GM18508 (cell line): ENCODE data around the gene NCDN.
"Not testable (repeated sequence)": the region's sequence is repeated elsewhere in the genome, so short reads cannot be mapped to it uniquely, and the experiment has no call there.

Experiments used
- ATAC-seq: cut with Tn5 transposase; IDR thresholded peaks from one replicate; pipeline ENCODE4 v1.9.1; 2021; ENCODE audit warnings: moderate number of reproducible peaks; ENCODE audit not compliant: insufficient read depth, unreplicated experiment

Gene NCDN

DNA sequence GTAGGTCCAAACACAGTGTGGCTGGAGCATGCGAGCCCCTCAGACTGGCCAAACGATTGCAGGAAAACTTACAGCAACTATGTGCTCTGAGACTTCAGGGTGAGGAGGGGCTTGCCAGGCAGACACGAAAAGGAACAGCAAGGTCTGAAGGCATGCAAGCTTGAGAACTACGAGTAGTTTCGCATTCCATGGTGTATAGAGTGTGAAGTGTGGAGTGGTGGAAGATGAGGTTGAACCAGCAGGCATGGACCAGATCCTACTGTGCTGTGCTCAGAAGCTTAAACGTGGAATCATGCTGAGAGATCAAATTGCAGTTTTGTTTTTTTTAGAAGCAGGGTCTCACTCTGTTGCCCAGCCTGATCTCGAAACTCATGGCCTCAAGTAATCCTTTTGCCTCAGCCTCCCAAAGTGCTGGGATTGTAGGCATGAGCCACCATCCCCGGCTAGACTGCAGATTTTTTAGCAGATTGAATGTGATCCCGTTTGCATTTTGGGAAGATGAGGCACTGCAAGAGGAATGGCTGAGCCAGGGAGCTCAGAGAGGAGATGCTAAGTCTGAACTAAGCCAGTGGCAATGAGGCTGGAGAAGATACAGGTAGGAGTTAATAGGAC, 10.5 kb downstream of the NCDN start:
- ATAC-seq: no peak

DNA sequence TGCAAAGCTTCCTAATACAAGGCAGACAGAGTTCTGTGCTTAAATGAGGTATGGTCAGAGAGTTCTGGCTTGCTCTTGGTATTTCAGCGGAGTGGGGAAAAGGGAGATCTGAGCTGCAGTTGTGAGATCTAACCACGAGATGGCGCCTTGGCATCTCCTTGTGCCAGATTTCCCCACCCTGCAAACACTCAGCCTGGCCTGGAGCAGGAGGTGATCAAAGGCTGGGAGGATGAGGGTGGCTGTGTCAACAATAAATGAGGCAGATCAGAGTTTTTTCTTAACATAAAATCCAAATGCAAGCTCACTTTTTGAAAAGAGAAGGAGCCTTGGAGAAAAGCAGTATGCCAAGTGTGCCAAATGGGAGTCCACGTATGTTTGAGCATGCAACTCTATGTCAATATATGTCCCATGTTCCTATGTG, 11.4 kb downstream of the NCDN start:
- no peak for ATAC-seq

DNA sequence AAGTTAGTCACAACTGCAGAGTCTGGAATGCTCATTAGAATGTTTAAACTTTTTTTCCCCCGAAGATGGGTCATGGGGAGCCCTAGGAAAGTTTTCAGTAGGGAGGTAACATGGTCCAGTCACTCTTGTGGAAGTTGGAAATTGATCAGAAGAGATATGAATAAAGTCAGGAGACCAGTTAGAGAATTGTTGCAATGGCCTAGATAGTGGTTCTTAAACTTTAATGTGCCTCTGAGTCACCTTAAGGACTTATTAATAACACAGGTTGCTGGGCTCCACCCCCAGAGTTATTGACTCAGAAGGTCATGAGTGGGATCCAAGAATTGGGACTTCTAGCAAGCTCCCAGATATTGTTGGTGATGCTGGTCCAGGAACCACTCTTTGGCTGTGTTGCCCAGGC, 12.3 kb downstream of the NCDN start:
- no peak for ATAC-seq

DNA sequence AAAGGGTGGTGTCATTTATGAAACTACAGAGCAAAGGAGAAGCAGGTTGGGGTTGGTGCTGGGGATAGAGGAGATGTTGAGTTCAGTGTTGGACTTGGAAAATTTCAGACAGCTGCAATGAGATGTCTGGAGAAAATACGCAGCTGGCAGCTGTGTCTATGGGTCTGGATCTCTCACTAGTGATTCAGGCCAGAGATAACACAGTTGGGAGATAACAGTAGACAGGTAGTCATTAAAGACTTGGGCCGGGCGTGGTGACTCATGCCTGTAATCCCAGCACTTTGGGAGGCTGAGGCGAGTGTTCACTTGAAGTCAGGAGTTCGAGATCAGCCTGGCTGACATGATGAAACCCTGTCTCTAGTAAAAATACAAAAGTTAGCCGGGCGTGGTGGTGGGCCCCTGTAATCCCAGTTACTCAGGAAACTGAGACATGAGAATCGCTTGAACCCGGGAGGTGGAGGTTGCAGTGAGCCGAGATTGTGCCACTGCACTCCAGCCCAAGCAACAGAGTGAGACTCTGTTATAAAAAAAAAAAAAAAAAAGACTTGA, 13.1 kb downstream of the NCDN start:
- ATAC-seq: no peak

DNA sequence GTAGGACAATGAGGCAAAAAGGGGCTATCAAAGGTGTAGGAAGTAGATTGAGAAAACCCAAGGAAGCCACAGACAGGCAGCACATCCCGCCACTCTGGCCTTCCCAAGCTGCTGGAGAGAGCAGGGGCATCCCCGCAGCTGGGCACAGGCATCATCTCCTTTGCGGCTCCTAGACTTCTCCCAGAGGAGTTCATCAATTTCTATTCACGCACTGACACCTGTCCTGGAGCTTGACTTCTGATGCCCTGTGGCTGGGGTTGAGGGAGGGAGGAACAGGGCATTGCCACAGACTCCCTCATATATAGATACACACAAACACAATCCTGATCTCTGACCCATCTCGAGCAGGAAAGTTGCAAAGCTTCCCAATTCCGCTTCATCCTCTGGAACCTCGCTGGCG, 13.7 kb downstream of the NCDN start:
- ATAC-seq: no peak

DNA sequence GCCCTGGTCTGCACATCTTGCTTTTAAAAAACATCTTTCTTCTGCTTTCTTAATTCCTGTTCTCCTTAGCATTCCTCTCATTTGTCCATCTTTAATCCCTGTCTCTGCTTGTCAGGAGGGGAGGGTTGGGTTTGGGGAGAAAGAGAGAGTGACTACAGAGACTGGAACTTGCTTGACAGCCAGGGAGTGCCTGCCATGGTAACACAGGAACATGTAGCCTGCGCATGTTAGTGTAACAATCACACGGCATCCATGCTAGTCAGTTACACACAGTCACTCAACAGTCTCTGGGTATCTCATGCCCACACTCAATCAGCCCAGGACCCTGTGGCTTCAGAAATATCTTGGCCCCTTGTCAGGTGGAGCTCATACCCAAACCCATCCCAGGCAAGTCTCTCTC, 14.7 kb downstream of the NCDN start:
- no peak for ATAC-seq

DNA sequence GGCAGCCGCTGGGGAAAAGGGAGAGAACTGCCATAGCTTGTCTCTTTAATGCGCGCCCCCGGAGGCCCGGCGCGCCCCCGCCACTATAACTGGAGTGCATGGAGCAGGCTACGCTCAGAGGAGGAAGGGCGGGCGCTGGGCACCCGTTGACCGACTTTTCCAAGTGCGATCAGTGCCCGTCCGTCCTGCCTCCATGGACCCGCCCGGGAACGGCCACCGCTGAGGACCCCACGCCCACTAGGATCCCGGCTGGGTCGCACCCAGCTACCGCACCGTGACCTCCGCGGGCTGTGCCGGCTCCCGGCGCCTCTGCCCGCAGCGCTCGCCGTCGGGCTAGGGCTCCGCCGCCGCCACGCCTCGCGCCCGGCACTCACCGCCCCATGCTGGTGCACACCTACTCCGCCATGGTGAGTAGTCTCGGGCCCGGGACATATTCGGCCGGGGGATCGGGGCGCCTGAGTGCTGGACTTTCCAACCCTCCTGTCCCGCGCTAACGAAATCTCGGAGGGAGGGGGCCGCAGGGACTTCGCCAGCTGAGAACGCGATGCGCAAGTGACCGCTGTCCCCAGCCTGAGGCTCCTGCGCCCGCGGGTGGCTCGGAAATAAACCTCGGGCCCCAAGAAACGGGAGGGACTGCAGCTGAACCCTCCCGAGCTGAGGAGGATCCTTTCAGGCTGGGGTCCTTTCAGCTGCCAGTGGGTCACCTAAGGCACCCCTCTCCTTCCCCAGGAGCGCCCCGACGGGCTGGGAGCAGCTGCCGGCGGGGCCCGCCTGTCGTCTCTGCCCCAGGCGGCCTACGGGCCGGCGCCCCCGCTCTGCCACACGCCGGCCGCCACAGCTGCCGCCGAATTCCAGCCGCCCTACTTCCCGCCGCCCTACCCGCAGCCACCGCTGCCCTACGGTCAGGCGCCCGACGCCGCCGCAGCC, 15.9 kb downstream of the NCDN start, which contains the start of gene TFAP2E:
TSS of gene TFAP2E (plus strand) at position 117 of the 927 bp plus-strand sequence. CDS start at position 381, 264 bp downstream.
- no peak for ATAC-seq

DNA sequence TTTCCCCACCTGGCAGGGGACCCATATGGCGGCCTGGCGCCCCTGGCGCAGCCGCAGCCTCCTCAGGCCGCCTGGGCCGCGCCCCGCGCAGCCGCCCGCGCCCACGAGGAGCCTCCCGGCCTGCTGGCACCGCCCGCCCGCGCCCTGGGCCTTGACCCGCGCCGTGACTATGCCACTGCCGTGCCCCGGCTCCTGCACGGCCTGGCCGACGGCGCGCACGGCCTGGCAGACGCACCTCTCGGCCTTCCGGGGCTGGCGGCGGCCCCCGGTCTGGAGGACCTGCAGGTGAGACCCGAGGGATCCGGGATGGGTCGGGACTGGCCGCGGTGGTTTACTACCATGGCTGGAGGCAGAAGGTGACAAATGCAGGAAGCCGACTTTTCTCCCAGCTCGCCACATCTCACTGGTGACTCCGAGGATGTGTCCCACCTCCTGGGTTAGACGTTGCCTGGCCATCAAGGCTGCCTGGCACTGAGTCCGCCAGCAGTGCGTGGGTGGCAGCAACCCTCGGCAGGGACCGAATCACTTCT, 16.6 kb downstream of the NCDN start:
- ATAC-seq: no peak

DNA sequence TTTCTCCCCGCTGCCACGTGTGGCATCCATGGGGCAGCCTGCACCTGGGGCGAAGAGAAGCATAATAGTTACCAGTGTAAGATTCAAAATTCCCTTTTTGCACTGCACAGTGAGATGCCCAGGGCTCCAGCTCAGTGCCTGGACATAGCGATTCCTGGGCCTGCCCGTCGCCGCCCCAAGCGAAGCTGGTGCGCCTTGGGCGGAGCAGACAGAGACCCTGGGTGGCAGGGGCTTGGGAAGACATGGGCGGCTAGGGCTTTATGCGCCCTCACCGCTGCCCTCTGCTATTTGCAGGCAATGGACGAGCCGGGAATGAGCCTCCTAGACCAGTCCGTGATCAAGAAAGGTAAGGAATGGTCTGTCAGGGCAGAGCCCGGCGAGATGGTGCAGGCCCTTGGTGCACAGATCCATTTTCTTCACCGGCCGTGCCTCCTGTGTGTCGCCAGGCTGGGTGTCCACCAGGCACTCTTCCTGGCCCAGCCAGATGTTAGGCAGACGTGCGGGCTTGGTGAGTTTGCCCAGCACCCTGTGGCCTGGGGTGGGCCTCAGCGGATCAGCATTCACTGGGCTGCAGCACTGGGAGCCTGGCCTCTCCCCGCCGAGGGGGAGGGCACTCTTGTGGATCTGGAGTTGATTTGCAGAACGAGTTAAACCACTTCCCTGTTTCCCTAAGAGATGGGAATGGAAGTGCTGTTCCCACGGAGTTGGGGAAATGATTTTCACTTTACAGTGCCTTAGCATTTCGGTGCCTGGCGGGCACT, 17.2 kb downstream of the NCDN start:
- no peak for ATAC-seq

DNA sequence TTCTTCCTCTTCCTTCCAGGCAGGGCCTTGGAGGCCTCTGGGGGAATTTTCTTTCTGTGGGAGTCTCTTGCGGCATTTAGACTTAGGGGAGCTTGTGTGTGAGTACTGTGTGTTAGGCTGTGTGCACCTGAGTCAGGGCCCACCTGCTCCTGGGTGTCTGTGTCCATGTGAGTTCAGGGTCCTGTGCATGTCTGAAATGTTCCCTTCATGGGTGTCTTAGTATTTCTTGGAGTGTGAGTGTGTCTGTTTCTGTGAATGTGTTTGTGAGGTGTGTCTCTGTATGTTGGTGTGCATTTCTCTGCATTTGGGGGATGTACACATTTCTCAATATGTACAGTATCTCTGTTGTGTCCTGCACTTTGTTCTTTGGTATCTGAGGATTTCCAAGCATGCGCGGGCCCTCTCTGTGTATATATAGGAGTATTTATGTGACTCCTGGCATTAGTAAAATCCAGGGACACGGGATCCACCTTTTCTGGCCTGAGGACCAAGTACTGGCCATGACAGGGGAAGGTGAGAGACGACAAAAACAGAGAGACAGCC, 17.9 kb downstream of the NCDN start:
- ATAC-seq: no peak

DNA sequence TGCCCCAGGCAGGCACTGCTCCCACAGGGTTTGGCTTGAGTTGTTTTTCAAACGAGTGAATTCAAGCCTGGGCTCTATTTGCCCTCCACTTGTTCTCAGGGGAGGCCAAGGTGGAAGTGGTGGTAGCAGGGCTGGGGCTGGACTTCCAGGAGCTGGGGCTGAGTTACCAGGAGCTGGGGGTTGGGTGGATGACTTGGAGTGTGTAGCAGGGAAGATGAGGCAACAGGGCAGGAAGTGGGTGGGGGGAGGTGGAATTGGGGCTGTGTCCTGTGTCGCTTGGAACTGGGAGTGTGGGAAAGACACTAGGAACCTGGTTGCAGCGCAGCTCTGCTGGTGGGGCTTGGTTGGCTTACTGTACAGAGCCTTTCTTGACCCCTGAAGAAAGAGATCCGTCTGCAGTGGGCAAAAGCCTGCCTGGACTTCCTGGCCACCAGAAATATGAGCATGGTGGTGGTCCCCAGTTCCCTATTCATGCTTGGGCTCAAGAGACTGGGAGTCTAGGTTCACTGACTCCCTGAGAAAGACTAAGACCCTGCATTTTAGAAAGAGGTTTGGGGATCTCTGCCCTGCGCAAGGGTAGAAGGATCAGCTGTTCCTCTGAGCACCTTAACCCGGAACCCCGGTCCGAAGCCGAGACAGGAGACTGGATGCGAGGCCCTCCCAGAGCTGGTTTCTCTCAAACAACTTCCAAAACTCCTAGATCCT, 18.6 kb downstream of the NCDN start:
- no peak for ATAC-seq

DNA sequence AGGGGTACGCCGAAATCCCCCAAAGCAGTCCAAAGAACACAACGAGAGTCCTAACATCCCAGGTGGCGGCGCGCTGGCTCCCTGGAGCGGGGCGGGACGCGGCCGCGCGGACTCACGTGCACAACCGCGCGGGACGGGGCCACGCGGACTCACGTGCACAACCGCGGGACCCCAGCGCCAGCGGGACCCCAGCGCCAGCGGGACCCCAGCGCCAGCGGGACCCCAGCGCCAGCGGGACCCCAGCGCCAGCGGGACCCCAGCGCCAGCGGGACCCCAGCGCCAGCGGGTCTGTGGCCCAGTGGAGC, 19.1 kb downstream of the NCDN start:
- not testable (repeated sequence) for ATAC-seq

DNA sequence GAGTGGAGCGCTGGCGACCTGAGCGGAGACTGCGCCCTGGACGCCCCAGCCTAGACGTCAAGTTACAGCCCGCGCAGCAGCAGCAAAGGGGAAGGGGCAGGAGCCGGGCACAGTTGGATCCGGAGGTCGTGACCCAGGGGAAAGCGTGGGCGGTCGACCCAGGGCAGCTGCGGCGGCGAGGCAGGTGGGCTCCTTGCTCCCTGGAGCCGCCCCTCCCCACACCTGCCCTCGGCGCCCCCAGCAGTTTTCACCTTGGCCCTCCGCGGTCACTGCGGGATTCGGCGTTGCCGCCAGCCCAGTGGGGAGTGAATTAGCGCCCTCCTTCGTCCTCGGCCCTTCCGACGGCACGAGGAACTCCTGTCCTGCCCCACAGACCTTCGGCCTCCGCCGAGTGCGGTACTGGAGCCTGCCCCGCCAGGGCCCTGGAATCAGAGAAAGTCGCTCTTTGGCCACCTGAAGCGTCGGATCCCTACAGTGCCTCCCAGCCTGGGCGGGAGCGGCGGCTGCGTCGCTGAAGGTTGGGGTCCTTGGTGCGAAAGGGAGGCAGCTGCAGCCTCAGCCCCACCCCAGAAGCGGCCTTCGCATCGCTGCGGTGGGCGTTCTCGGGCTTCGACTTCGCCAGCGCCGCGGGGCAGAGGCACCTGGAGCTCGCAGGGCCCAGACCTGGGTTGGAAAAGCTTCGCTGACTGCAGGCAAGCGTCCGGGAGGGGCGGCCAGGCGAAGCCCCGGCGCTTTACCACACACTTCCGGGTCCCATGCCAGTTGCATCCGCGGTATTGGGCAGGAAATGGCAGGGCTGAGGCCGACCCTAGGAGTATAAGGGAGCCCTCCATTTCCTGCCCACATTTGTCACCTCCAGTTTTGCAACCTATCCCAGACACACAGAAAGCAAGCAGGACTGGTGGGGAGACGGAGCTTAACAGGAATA, 19.7 kb downstream of the NCDN start:
- ATAC-seq: no peak

DNA sequence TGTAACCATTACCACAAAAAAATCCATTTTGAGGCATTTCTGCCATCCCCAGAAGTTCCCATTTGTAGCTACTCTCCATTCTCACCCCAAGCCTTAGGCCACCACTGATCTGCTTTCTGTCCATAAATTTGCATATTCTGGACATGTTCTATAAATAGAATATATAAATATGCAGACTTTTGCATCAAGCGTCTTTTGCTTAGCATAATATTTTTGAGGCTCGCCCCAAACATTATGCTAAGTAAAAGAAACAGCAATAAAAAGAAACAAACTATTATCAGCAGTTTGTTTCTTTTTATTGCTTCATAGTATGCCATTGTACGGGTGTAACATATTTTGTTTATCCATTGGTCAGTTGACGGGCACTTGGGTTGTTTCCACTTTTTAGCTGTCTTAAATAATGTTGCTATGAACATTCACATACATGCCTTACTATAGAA, 23.4 kb downstream of the NCDN start:
- ATAC-seq: no peak

DNA sequence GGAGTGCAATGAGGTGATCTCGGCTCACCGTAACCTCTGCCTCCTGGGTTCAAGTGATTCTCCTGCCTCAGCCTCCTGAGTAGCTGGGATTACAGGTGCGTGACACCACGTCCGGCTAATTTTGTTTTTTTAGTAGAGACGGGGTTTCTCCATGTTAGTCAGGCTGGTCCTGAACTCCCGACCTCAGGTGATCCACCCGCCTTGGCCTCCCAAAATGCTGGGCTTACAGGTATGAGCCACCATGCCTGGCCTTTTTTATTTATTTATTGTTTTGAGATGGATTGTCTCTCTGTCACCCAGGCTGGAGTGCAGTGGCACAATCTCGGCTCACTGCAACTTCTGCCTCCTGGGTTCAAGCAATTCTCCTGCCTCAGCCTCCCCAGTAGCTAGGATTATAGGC, 24.0 kb downstream of the NCDN start:
- not testable (repeated sequence) for ATAC-seq

DNA sequence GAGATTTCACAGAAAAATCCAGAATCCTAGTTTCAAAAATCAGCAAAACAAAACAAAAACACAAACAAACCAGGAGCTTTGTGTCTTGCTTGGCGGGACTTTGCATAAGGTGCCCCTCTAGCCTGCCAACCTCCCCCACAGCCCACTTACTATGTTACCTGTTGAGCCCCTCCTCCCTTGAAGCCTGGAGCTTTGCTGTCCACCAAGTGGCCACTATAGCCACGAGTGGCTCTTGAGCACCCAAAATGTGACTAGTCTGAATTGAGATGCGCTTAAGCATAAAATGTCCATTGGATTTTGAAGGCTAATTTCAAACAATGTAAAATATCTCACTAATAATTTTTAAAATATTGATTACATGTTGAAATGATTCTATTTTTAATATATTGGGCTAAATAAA, 27.7 kb downstream of the NCDN start:
- ATAC-seq: no peak

DNA sequence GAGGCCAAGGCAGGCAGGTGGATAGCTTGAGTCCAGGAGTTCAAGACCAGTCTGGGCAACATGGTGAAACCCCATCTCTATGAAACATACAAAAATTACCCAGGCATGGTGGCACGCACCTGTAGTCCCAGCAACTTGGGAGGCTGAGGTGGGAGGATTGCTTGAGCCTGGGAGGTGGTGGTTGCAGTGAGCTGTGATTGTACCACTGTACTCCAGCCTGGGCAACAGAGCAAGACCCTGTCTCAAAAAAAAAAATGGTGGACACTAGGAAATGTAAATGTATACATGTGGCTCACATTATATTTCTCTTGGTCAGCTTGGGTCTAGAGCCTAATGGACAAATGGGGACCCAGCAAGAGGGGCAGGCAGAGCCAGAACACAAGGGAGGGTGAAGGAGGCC, 28.2 kb downstream of the NCDN start:
- ATAC-seq: not testable (repeated sequence)

DNA sequence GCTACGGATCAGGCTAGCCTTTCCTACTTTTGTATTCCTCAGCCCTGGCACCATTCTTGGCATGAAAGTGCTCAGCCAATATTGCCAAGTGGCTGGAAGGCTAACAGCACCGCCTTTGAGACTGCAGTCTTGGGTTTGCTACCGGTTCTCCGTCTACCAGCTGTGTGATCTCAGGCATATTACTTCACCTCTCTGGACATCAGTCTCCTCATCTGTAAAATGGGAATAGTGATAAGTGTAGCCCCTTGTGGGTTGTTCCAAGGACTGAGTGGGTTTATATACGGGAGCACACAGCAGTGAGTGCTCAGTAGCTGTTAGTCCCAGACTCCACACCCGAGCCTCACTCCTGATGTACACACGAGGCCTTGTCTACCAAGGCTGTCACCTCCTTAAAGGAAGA, 29.2 kb downstream of the NCDN start:
- no peak for ATAC-seq

DNA sequence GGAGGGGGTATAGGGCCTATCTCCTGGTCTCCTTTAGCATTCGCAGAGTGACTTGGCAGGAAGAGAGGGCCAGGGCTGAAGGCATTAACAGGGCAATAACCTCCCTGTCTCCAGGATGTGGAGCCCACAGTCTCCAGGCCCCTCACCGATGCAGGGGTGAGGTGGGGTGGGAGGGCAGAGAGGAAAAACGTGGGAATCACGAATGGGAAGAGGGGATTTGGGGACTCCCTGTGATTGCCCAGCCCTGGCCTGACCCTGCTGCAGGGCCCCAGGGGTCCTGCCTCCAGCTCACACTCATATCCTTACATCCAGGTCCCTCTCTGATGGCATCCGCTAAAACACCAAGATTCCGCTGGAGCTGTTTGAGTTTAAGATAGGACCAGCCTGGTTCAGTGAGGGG, 30.1 kb downstream of the NCDN start:
- ATAC-seq: no peak
